ENCODE data around the gene ABCA10.

DNA sequence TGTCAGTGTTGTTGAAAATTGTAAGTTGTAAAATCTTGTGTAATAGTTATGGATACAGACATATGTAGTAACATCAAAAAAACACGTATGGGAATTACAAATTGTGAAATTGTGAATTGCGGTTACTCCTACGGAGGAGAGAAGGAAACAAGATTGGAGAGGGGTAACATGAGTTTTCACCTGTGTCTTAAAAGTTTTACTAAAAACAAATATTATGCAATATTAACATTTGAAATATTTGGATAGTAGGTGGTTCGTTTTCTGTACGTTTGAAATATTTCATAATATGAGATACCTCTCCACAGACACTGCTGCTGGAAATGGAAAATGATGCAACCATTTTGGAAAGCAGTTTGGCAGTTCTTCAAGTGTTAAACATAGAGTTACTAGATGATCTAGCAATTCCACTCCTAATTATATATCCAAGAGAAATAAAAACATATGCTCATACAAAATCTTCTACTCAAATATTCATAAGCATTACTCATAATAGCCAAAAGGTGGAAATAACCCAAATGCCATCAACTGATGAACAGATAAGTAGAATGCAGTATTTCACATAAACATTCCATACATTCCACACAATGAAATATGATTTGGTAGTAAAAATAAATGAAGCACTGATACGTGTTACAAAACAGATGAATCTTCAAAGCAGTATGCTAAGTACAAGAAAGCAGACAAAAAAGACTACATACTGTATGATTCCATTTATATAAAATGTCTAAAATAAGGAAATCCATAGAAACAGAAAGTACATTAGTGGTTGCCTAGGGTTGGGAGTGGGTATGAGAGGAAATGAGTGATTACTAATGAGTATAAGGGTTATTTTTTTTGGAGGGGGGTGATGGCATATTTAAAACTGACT is 40.7 kb upstream of the ABCA10 start:
- TF ChIP-seq EZH2 (IDR thresholded peaks at IDR 0.05; ENCODE audit: borderline replicate concordance, insufficient read depth, low read depth, low read length, poor library complexity, severe bottlenecking) = no peak
- TF ChIP-seq, protein P1, sequence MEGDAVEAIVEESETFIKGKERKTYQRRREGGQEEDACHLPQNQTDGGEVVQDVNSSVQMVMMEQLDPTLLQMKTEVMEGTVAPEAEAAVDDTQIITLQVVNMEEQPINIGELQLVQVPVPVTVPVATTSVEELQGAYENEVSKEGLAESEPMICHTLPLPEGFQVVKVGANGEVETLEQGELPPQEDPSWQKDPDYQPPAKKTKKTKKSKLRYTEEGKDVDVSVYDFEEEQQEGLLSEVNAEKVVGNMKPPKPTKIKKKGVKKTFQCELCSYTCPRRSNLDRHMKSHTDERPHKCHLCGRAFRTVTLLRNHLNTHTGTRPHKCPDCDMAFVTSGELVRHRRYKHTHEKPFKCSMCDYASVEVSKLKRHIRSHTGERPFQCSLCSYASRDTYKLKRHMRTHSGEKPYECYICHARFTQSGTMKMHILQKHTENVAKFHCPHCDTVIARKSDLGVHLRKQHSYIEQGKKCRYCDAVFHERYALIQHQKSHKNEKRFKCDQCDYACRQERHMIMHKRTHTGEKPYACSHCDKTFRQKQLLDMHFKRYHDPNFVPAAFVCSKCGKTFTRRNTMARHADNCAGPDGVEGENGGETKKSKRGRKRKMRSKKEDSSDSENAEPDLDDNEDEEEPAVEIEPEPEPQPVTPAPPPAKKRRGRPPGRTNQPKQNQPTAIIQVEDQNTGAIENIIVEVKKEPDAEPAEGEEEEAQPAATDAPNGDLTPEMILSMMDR (IDR thresholded peaks at IDR 0.05) = no peak
